GM19467 (cell line): ENCODE measurements around the gene DLGAP4.

Experiments used
- ATAC-seq: cut with Tn5 transposase; IDR thresholded peaks from one replicate; pipeline ENCODE4 v1.9.1; 2021; ENCODE audit warnings: mild to moderate bottlenecking, moderate library complexity; ENCODE audit not compliant: unreplicated experiment

Gene DLGAP4

GRCh38 chr20:36320898-36321695 is 15.0 kb downstream of the DLGAP4 start:
- ATAC-seq: no peak

- ATAC-seq: no peak
Measured at GRCh38 chr20:36322131-36322530, 16.0 kb downstream of the DLGAP4 start.

GRCh38 chr20:36330091-36330490 is 24.0 kb downstream of the DLGAP4 start:
- no peak for ATAC-seq

GRCh38 chr20:36331209-36331608 is 25.1 kb downstream of the DLGAP4 start:
- ATAC-seq: no peak

- no peak for ATAC-seq
Measured at GRCh38 chr20:36333841-36334240, 27.7 kb downstream of the DLGAP4 start.

- no peak for ATAC-seq
Measured at GRCh38 chr20:36334281-36335205, 28.4 kb downstream of the DLGAP4 start.

- no peak for ATAC-seq
Measured at GRCh38 chr20:36335206-36335870, 29.2 kb downstream of the DLGAP4 start.

- ATAC-seq: no peak
Measured at GRCh38 chr20:36336204-36336603, 30.1 kb downstream of the DLGAP4 start.

GRCh38 chr20:36336954-36337704 is 31.0 kb downstream of the DLGAP4 start:
- no peak for ATAC-seq

- ATAC-seq: no peak
Measured at GRCh38 chr20:36337886-36338285, 31.7 kb downstream of the DLGAP4 start.

- ATAC-seq: no peak
Measured at GRCh38 chr20:36339646-36340592, 33.8 kb downstream of the DLGAP4 start.

GRCh38 chr20:36340593-36340990 is 34.5 kb downstream of the DLGAP4 start:
- ATAC-seq: no peak

- no peak for ATAC-seq
Measured at GRCh38 chr20:36341331-36342020, 35.3 kb downstream of the DLGAP4 start.

- no peak for ATAC-seq
Measured at GRCh38 chr20:36342331-36343120, 36.4 kb downstream of the DLGAP4 start.

GRCh38 chr20:36343641-36344040 is 37.5 kb downstream of the DLGAP4 start:
- ATAC-seq: no peak

GRCh38 chr20:36344517-36345132 is 38.5 kb downstream of the DLGAP4 start:
- ATAC-seq: no peak

GRCh38 chr20:36346256-36346655 is 40.1 kb downstream of the DLGAP4 start:
- ATAC-seq: no peak
